Gastrocnemius medialis (tissue), 4 donors: Measurements from ENCODE around the gene NGFR. TPM values are rescaled to one million over a fixed set of nuclear protein-coding genes. Genes with fewer than 3 reads are reported as not detected.

Source experiments
- ATAC-seq, 2 donors: fragments of 150-250 bp; one replicate each; pipeline ENCODE4 v1.9.1; 2016
- DNase-seq, 2 donors: peaks; one replicate each; pipeline ENCODE4 v3.0.0-alpha.2; 2019
- H3K27ac ChIP-seq, 4 donors: fragments of 200-600 bp; sonication (generic); 1 replicate in 1 of 4; 2 replicates in 3 of 4; pipeline ENCODE4 v1.5.1; 2016 to 2018; ENCODE audit warnings: mild to moderate bottlenecking in 2 of 4, moderate library complexity in 1 of 4
- H3K27me3 ChIP-seq, 3 donors: fragments of 200-600 bp; sonication (generic) in 2 of 3; 1 replicate in 1 of 3; 2 replicates in 2 of 3; pipeline versions ENCODE4 v1.5.1 to v1.6.0; 2016 to 2019; ENCODE audit warnings: mild to moderate bottlenecking in 1 of 3, moderate library complexity in 1 of 3
- H3K36me3 ChIP-seq, 2 donors: fragments of 200-600 bp; sonication (generic) in 1 of 2; one replicate each; pipeline ENCODE4 v1.5.1; 2017 to 2018
- H3K4me1 ChIP-seq, 2 donors: fragments of 200-600 bp; sonication (generic) in 1 of 2; one replicate each; pipeline ENCODE4 v1.5.1; 2016 to 2017; ENCODE audit warnings: mild to moderate bottlenecking in 2 of 2
- H3K4me3 ChIP-seq, 4 donors: fragments of 200-600 bp; sonication (generic) in 3 of 4; 1 replicate in 1 of 4; 2 replicates in 3 of 4; pipeline ENCODE4 v1.5.1; 2016 to 2019; ENCODE audit warnings: mild to moderate bottlenecking in 2 of 4
- H3K9me3 ChIP-seq, 3 donors: fragments of 200-600 bp; sonication (generic) in 2 of 3; 1 replicate in 1 of 3; 2 replicates in 2 of 3; pipeline ENCODE4 v1.5.1; 2016 to 2019
- CTCF ChIP-seq, 5 experiments: fragments of 450-650 bp in 3 of 5; fragments of 200-600 bp in 2 of 5; sonication (generic) in 2 of 5; IDR thresholded peaks in 4 of 5; conservative IDR thresholded peaks in 1 of 5; 1 replicate in 4 of 5; 2 replicates in 1 of 5; pipeline ENCODE4 v1.5.1; 2016 to 2019; ENCODE audit warnings: antibody characterized with exemption in 5 of 5, mild to moderate bottlenecking in 3 of 5, moderate library complexity in 3 of 5
- POLR2A ChIP-seq, 2 donors: fragments of 450-650 bp; IDR thresholded peaks; one replicate each; pipeline ENCODE4 v1.6.1; 2017; ENCODE audit warnings: antibody characterized with exemption in 2 of 2, mild to moderate bottlenecking in 2 of 2, moderate library complexity in 2 of 2
- in situ Hi-C, 4 donors: fragments of 200-750 bp; cut with MboI; loops; one replicate each; pipeline versions ENCODE4 v1.15.0 to v1.8.0; 2017; ENCODE audit warnings: low sequenced_read_pairs in 4 of 4
- intact Hi-C: fragments of 100-400 bp; cut with DNase I; formaldehyde crosslinking; loops from one replicate; pipeline ENCODE4 v1.15.1; 2023; ENCODE audit warnings: low total_unique reads
- total RNA-seq, 4 donors: library from RNA; depleted of rRNA; stranded (reverse); fragments of >200 nt; gene quantifications; one replicate each; pipeline versions ENCODE4 v1.1.0 to v1.2.3, GENCODE V29; 2016

Gene NGFR
- total RNA-seq, 4 donors from 2014 or later = 0.41 to 3.2 (median 1.0) TPM; not detected in 1

DNA sequence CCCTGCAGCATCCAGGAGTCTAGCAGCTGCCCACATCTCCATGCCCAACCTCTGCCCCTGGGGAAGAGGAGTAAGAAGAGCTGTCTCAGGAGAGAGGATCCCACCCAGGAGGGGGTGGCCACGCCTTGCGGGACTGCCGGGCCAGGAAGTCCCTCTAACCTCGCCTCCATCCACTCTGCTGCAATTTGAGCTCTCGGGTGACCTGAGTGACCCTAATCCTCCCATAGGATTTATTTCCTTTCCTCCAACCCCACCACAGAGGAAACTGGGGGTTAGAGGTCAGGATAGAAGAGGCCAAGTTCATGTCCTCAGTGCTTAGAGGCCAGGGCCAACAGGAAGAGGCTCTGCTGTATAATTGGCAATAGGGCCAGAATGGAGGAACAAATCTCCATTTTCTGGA is 22.6 kb upstream of the NGFR start:
- DNase-seq = no peak
- Histone ChIP-seq H3K36me3 (no peaks in the 10 kb centered on the region), H3K27ac (no peak overlapping the region), H3K4me3 (no peak overlapping the region), H3K9me3 (no peaks in the 10 kb centered on the region), H3K27me3 (no peaks in the 10 kb centered on the region), H3K4me1 (peaks cover 11 to 26% of the 10 kb centered on the region in 2 donors)
- in situ Hi-C loops (no loop called here), intact Hi-C loops (no loop called here)
- no peak for ATAC-seq
- TF ChIP-seq CTCF (IDR thresholded peaks at IDR 0.05 in 4 of 5, conservative IDR thresholded peaks at IDR 0.05 in 1 of 5) (no peak), POLR2A (IDR thresholded peaks at IDR 0.05) (no peak)

DNA sequence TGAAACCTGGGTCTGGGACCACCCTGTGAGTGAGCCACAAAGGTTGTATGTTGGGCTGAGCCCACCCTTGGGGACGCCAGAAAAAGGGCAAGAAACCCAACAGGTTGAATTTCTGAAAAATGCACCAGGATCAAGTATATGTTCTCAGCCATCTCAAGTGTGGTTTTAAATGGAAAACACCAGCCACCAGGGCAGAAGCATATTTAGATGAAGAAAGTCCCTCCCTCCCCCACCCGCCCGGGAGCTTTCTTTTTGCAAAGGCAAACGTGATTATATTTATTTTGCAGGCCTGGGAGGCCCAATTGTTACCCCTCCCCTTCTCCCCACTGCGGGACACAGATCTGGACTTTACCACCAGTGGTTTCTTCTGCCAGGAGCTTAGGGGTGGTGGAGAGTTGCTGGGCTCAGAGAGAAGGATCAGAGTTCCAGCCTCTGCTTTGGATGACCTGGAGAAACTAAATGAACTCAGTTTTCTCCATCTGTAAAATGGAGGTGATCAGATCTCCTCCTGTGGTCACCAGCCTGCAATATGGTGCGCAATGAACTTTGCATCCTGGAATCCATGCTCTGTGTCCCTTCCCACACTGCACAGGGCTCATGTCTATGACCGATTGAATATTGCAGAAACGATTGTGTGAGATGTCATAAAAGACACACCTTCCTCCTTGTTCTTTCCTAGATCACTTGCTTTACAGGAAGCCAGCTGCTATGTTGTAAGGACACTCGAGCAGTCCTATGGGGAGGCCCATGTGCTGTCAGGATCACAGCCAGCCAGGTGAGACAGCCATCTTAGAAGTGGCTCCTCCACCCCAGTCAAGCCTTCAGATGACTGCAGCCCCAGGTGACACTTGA is 21.0 kb upstream of the NGFR start:
- TF ChIP-seq POLR2A (IDR thresholded peaks at IDR 0.05) = no peak
- TF ChIP-seq CTCF (IDR thresholded peaks at IDR 0.05 in 4 of 5, conservative IDR thresholded peaks at IDR 0.05 in 1 of 5) = no peak
- ATAC-seq = no peak

DNA sequence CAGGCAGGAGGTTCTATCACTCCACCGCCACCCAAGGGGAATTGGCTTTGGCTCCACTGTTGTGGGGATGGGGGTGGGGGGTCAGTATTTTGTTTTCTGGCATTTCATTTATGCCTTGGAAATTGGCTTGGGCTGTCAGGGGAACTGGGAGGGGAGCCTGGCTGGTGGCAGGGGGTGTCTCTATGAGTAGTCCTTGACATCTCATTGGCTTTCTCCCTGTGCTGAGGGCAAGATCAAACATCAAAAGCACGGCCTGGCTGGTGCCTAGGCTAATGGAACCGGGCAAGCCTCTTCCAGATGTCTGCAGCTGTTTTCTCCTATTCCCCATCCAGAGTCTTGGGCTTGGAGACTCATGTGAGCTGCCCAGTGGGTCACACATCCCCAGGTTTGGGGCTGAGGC is 17.4 kb upstream of the NGFR start:
- ATAC-seq (no peak), DNase-seq (no peak)
- in situ Hi-C loops = no loop called here
- Histone ChIP-seq H3K9me3 (no peaks in the 10 kb centered on the region), H3K4me1 (peaks cover 0 to 3% of the 10 kb centered on the region in 2 donors), H3K27me3 (peaks cover 0 to under 1% (median 0%) of the 10 kb centered on the region in 3 donors), H3K4me3 (no peak overlapping the region), H3K36me3 (no peaks in the 10 kb centered on the region), H3K27ac (no peak overlapping the region)
- TF ChIP-seq CTCF (IDR thresholded peaks at IDR 0.05 in 4 of 5, conservative IDR thresholded peaks at IDR 0.05 in 1 of 5) = no peak
- no peak for TF ChIP-seq POLR2A (IDR thresholded peaks at IDR 0.05)
- intact Hi-C loops = no loop called here

More for the DNA sequence above, 21.0 kb upstream of the NGFR start:
- no peak overlapping the region for H3K27ac ChIP-seq
- intact Hi-C loops = no loop called here
- peaks cover 11 to 26% of the 10 kb centered on the region in 2 donors for H3K4me1 ChIP-seq
- no peak overlapping the region for H3K4me3 ChIP-seq
- no peak for DNase-seq
- in situ Hi-C loops = no loop called here
- H3K36me3 ChIP-seq = no peaks in the 10 kb centered on the region
- H3K9me3 ChIP-seq = no peaks in the 10 kb centered on the region
- H3K27me3 ChIP-seq = no peaks in the 10 kb centered on the region

GRCh38 chr17:49480836-49481615 is 14.1 kb upstream of the NGFR start:
- H3K4me1 ChIP-seq = no peaks in the 10 kb centered on the region
- TF ChIP-seq CTCF (IDR thresholded peaks at IDR 0.05 in 4 of 5, conservative IDR thresholded peaks at IDR 0.05 in 1 of 5) = no peak
- no peak for TF ChIP-seq POLR2A (IDR thresholded peaks at IDR 0.05)
- intact Hi-C loops (no loop called here), in situ Hi-C loops (no loop called here)
- DNase-seq (no peak), ATAC-seq (no peak)
- no peaks in the 10 kb centered on the region for H3K36me3 ChIP-seq
- H3K4me3 ChIP-seq = no peak overlapping the region
- no peak overlapping the region for H3K27ac ChIP-seq
- no peaks in the 10 kb centered on the region for H3K9me3 ChIP-seq
- H3K27me3 ChIP-seq = peaks cover 0 to 8% (median 4%) of the 10 kb centered on the region in 3 donors
